Measurements from ENCODE around the gene ATP11A.

ATP11A gene

GRCh38 chr13:112737294-112737693 lies 47.5 kb downstream of the ATP11A start:
- Histone ChIP-seq H3K4me1 (peaks cover 14% of the 10 kb centered on the region), H3K27me3 (ENCODE audit: control insufficient read depth, insufficient read depth, low read length) (no peaks in the 10 kb centered on the region), H3K36me3 (ENCODE audit: control insufficient read depth, insufficient read depth, low read length) (no peaks in the 10 kb centered on the region), H3K9me3 (ENCODE audit: control insufficient read depth, low read length) (no peaks in the 10 kb centered on the region), H3K9ac (no peak overlapping the region), H3K4me2 (ENCODE audit: low read length) (no peak overlapping the region), H2AFZ (no peak overlapping the region), H3K79me2 (peaks cover 6% of the 10 kb centered on the region), H3K27ac (no peak overlapping the region), H3K4me3 (ENCODE audit: low read depth, low read length) (no peak overlapping the region)
- TF ChIP-seq CTCF (IDR thresholded peaks at IDR 0.05): no peak

GRCh38 chr13:112738606-112739005 lies 48.8 kb downstream of the ATP11A start:
- TF ChIP-seq CTCF (IDR thresholded peaks at IDR 0.05): no peak
- peaks cover 9% of the 10 kb centered on the region for H3K4me1 ChIP-seq
- peaks cover 6% of the 10 kb centered on the region for H3K79me2 ChIP-seq
- no peak overlapping the region for H3K4me2 ChIP-seq (ENCODE audit: low read length)
- H3K36me3 ChIP-seq (ENCODE audit: control insufficient read depth, insufficient read depth, low read length): no peaks in the 10 kb centered on the region
- no peak overlapping the region for H3K27ac ChIP-seq
- H2AFZ ChIP-seq: no peak overlapping the region
- no peaks in the 10 kb centered on the region for H3K9me3 ChIP-seq (ENCODE audit: control insufficient read depth, low read length)
- H3K27me3 ChIP-seq (ENCODE audit: control insufficient read depth, insufficient read depth, low read length): no peaks in the 10 kb centered on the region
- no peak overlapping the region for H3K9ac ChIP-seq
- H3K4me3 ChIP-seq (ENCODE audit: low read depth, low read length): no peak overlapping the region

- H3K4me2 ChIP-seq (ENCODE audit: low read length): peak overlapping the region; percentile 47
- peak overlapping the region; percentile 13 for H3K4me3 ChIP-seq (ENCODE audit: low read depth, low read length)
- H2AFZ ChIP-seq: peak overlapping the region; percentile 50
- peak overlapping the region; percentile 72 for H3K27ac ChIP-seq
- no peaks in the 10 kb centered on the region for H3K9me3 ChIP-seq (ENCODE audit: control insufficient read depth, low read length)
- H3K27me3 ChIP-seq (ENCODE audit: control insufficient read depth, insufficient read depth, low read length): no peaks in the 10 kb centered on the region
- no peak overlapping the region for H3K9ac ChIP-seq
- peaks cover 3% of the 10 kb centered on the region for H3K4me1 ChIP-seq
- H3K36me3 ChIP-seq (ENCODE audit: control insufficient read depth, insufficient read depth, low read length): no peaks in the 10 kb centered on the region
- H3K79me2 ChIP-seq: peaks cover 6% of the 10 kb centered on the region
- no peak for TF ChIP-seq CTCF (IDR thresholded peaks at IDR 0.05)
Measured at GRCh38 chr13:112740502-112741131, 50.8 kb downstream of the ATP11A start.

- Histone ChIP-seq H3K4me2 (ENCODE audit: low read length) (peak overlapping the region; percentile 47), H2AFZ (no peak overlapping the region), H3K27me3 (ENCODE audit: control insufficient read depth, insufficient read depth, low read length) (no peaks in the 10 kb centered on the region), H3K79me2 (peaks cover 6% of the 10 kb centered on the region), H3K4me3 (ENCODE audit: low read depth, low read length) (no peak overlapping the region), H3K27ac (peak overlapping the region; percentile 72), H3K4me1 (peaks cover 3% of the 10 kb centered on the region), H3K9me3 (ENCODE audit: control insufficient read depth, low read length) (no peaks in the 10 kb centered on the region), H3K36me3 (ENCODE audit: control insufficient read depth, insufficient read depth, low read length) (no peaks in the 10 kb centered on the region), H3K9ac (no peak overlapping the region)
- no peak for TF ChIP-seq CTCF (IDR thresholded peaks at IDR 0.05)
Measured at GRCh38 chr13:112741185-112741755, 51.4 kb downstream of the ATP11A start.

All from parathyroid adenoma (tissue), 2 donors.